ENCODE measurements around the gene ULK4.

DNA sequence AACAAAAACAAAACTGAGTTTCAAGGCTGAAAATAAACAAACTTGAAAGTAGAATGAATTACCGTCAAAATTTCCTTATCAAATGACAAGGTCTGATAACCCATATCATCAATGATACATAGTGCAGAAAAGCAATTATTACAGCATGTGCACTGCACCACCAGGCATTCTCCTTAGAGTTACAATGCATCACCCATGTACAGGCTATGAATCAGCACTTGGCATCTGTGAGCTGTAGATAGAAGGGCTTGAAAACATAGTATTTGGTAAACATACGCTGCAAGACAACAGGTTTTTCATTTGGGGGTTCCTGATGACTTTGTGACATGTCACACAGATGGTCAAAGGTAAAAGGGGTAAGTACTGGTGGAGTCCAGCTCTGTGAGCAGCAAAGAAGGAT, 497.5 kb downstream of the ULK4 start:
- TF ChIP-seq, protein P1, sequence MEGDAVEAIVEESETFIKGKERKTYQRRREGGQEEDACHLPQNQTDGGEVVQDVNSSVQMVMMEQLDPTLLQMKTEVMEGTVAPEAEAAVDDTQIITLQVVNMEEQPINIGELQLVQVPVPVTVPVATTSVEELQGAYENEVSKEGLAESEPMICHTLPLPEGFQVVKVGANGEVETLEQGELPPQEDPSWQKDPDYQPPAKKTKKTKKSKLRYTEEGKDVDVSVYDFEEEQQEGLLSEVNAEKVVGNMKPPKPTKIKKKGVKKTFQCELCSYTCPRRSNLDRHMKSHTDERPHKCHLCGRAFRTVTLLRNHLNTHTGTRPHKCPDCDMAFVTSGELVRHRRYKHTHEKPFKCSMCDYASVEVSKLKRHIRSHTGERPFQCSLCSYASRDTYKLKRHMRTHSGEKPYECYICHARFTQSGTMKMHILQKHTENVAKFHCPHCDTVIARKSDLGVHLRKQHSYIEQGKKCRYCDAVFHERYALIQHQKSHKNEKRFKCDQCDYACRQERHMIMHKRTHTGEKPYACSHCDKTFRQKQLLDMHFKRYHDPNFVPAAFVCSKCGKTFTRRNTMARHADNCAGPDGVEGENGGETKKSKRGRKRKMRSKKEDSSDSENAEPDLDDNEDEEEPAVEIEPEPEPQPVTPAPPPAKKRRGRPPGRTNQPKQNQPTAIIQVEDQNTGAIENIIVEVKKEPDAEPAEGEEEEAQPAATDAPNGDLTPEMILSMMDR (conservative IDR thresholded peaks at IDR 0.05) = no peak
- TF ChIP-seq ZFX (IDR thresholded peaks at IDR 0.05) = no peak

All from C4-2B (cell line).